Astrocyte (in vitro differentiated cells and primary cell): ENCODE measurements around the gene MYO3B. TPM values are rescaled to one million over a fixed set of nuclear protein-coding genes. Genes with fewer than 3 reads are reported as not detected.

ENCODE experiments used
- DNase-seq: peaks from one replicate; pipeline ENCODE4 v3.0.0-alpha.2; 2010; ENCODE audit warnings: low read depth
- FAIRE-seq: peaks from 2 replicates; lab custom pipeline; 2011; peaks lifted over from hg19 to GRCh38; lab: Jason Lieb, UNC
- H2AFZ ChIP-seq: 2 replicates; pipeline ENCODE4 v1.6.0; 2012; ENCODE audit warnings: low read depth, low read length, inconsistent platforms
- H3K27ac ChIP-seq: 2 replicates; pipeline ENCODE4 v1.5.1; 2011; ENCODE audit warnings: low read depth, low read length, inconsistent platforms
- H3K27me3 ChIP-seq: 2 replicates; pipeline ENCODE4 v1.6.0; 2011; ENCODE audit warnings: low read length, inconsistent platforms; ENCODE audit not compliant: insufficient read depth
- H3K36me3 ChIP-seq: 2 replicates; pipeline ENCODE4 v1.5.1; 2011; ENCODE audit warnings: low read length, inconsistent platforms; ENCODE audit not compliant: insufficient read depth
- H3K4me1 ChIP-seq: 2 replicates; pipeline ENCODE4 v1.5.1; 2011; ENCODE audit warnings: low read length, inconsistent platforms; ENCODE audit not compliant: insufficient read depth
- H3K4me2 ChIP-seq: 2 replicates; pipeline ENCODE4 v1.6.0; 2012; ENCODE audit warnings: low read length, inconsistent platforms
- H3K4me3 ChIP-seq: 2 replicates; pipeline ENCODE4 v1.5.1; 2011; ENCODE audit warnings: low read depth, mild to moderate bottlenecking, low read length, inconsistent platforms; ENCODE audit not compliant: insufficient read depth
- H3K79me2 ChIP-seq: 2 replicates; pipeline ENCODE4 v1.6.0; 2012; ENCODE audit warnings: mild to moderate bottlenecking, low read length, inconsistent platforms; ENCODE audit not compliant: insufficient read depth
- H3K9ac ChIP-seq: 2 replicates; pipeline ENCODE4 v1.6.0; 2012; ENCODE audit warnings: mild to moderate bottlenecking, low read length, inconsistent platforms
- H3K9me3 ChIP-seq: 2 replicates; pipeline ENCODE4 v1.5.1; 2012; ENCODE audit warnings: low read depth, mild to moderate bottlenecking, low read length, inconsistent platforms; ENCODE audit not compliant: insufficient read depth
- H4K20me1 ChIP-seq: 2 replicates; pipeline ENCODE4 v1.6.0; 2012; ENCODE audit warnings: low read length, inconsistent platforms; ENCODE audit not compliant: insufficient read depth
- H3K27ac Mint-ChIP-seq: one replicate; pipeline ENCODE4 v1.8.0; 2021; ENCODE audit warnings: mild to moderate bottlenecking, mixed read lengths; ENCODE audit not compliant: unreplicated experiment
- H3K27me3 Mint-ChIP-seq: one replicate; pipeline ENCODE4 v1.8.0; 2021; ENCODE audit warnings: low read depth, mixed read lengths; ENCODE audit not compliant: unreplicated experiment
- H3K36me3 Mint-ChIP-seq: one replicate; pipeline ENCODE4 v1.8.0; 2021; ENCODE audit warnings: low read depth, mixed read lengths; ENCODE audit not compliant: unreplicated experiment
- H3K4me1 Mint-ChIP-seq: one replicate; pipeline ENCODE4 v1.8.0; 2021; ENCODE audit warnings: low read depth, mixed read lengths; ENCODE audit not compliant: unreplicated experiment
- H3K4me3 Mint-ChIP-seq: one replicate; pipeline ENCODE4 v1.8.0; 2021; ENCODE audit warnings: mild to moderate bottlenecking, moderate library complexity, mixed read lengths; ENCODE audit not compliant: unreplicated experiment
- H3K9me3 Mint-ChIP-seq: one replicate; pipeline ENCODE4 v1.8.0; 2021; ENCODE audit warnings: mild to moderate bottlenecking, mixed read lengths; ENCODE audit not compliant: unreplicated experiment
- CTCF ChIP-seq: IDR thresholded peaks from 2 replicates; pipeline ENCODE4 v1.5.1; 2011; ENCODE audit warnings: low read depth, mild to moderate bottlenecking, inconsistent platforms, low read length, moderate library complexity; ENCODE audit not compliant: insufficient read depth
- EZH2 ChIP-seq: IDR thresholded peaks from 2 replicates; pipeline ENCODE4 v1.6.1; 2012; ENCODE audit warnings: mild to moderate bottlenecking, low read length, inconsistent platforms; ENCODE audit not compliant: insufficient read depth
- total RNA-seq: library from RNA; stranded (reverse); gene quantifications from 2 replicates; pipeline ENCODE4 v1.2.1, GENCODE V29; 2021

Gene MYO3B
- total RNA-seq, 1 donor from 2014 or later = not detected

- DNase-seq (no peak), FAIRE-seq (no peak)
- Mint-ChIP-seq H3K27ac (no peak overlapping the region), H3K4me3 (no peak overlapping the region), H3K9me3 (peaks cover 4% of the 10 kb centered on the region), H3K27me3 (peaks cover 2% of the 10 kb centered on the region), H3K4me1 (peaks cover 21% of the 10 kb centered on the region), H3K36me3 (no peaks in the 10 kb centered on the region)
- no peaks in the 10 kb centered on the region for H3K27me3 ChIP-seq
- H2AFZ ChIP-seq = no peak overlapping the region
- H3K27ac ChIP-seq = no peak overlapping the region
- no peak overlapping the region for H3K4me3 ChIP-seq
- H3K4me2 ChIP-seq = no peak overlapping the region
- H3K9ac ChIP-seq = no peak overlapping the region
- TF ChIP-seq EZH2 (no peak), CTCF (no peak)
- no peaks in the 10 kb centered on the region for H3K79me2 ChIP-seq
- no peaks in the 10 kb centered on the region for H3K36me3 ChIP-seq
- no peaks in the 10 kb centered on the region for H3K9me3 ChIP-seq
- no peaks in the 10 kb centered on the region for H4K20me1 ChIP-seq
- H3K4me1 ChIP-seq = no peaks in the 10 kb centered on the region
Measured at GRCh38 chr2:170252414-170252813, 74.5 kb downstream of the MYO3B start.

- Histone ChIP-seq H3K27ac (no peak overlapping the region), H3K9me3 (no peaks in the 10 kb centered on the region), H3K9ac (no peak overlapping the region), H3K4me2 (no peak overlapping the region), H3K4me3 (no peak overlapping the region), H4K20me1 (no peaks in the 10 kb centered on the region), H2AFZ (no peak overlapping the region), H3K79me2 (no peaks in the 10 kb centered on the region), H3K4me1 (no peaks in the 10 kb centered on the region), H3K36me3 (no peaks in the 10 kb centered on the region), H3K27me3 (no peaks in the 10 kb centered on the region)
- Mint-ChIP-seq H3K4me3 (no peak overlapping the region), H3K4me1 (peaks cover 22% of the 10 kb centered on the region), H3K9me3 (peaks cover 4% of the 10 kb centered on the region), H3K27ac (no peak overlapping the region), H3K27me3 (peaks cover 2% of the 10 kb centered on the region), H3K36me3 (no peaks in the 10 kb centered on the region)
- no peak for TF ChIP-seq CTCF
- TF ChIP-seq EZH2 = no peak
- DNase-seq (no peak), FAIRE-seq (no peak)
Measured at GRCh38 chr2:170253721-170254230, 75.8 kb downstream of the MYO3B start.

GRCh38 chr2:170254293-170254732 is 76.4 kb downstream of the MYO3B start:
- H3K4me3 Mint-ChIP-seq = no peak overlapping the region

More at GRCh38 chr2:170254293-170254732, 76.4 kb downstream of the MYO3B start:
- H3K27me3 Mint-ChIP-seq = peaks cover 2% of the 10 kb centered on the region
- FAIRE-seq (no peak), DNase-seq (no peak)
- Histone ChIP-seq H3K4me1 (no peaks in the 10 kb centered on the region), H3K4me3 (no peak overlapping the region), H2AFZ (no peak overlapping the region), H3K27me3 (no peaks in the 10 kb centered on the region), H4K20me1 (no peaks in the 10 kb centered on the region), H3K9me3 (no peaks in the 10 kb centered on the region), H3K79me2 (no peaks in the 10 kb centered on the region), H3K4me2 (no peak overlapping the region), H3K27ac (no peak overlapping the region), H3K9ac (no peak overlapping the region), H3K36me3 (no peaks in the 10 kb centered on the region)
- H3K36me3 Mint-ChIP-seq = no peaks in the 10 kb centered on the region
- no peak overlapping the region for H3K27ac Mint-ChIP-seq
- peaks cover 4% of the 10 kb centered on the region for H3K9me3 Mint-ChIP-seq
- no peak for TF ChIP-seq EZH2
- TF ChIP-seq CTCF = no peak
- H3K4me1 Mint-ChIP-seq = peaks cover 22% of the 10 kb centered on the region
